Lower leg skin (tissue), 3 donors: ENCODE results near the gene DDX54.

Experiments used
- CTCF ChIP-seq, 3 donors: fragments of 450-650 bp; IDR thresholded peaks; one replicate each; pipeline ENCODE4 v1.5.1; 2016; ENCODE audit warnings: antibody characterized with exemption in 3 of 3, mild to moderate bottlenecking in 3 of 3, moderate library complexity in 2 of 3
- POLR2A ChIP-seq, 2 donors: fragments of 450-650 bp; IDR thresholded peaks; one replicate each; pipeline ENCODE4 v1.6.1; 2016 to 2017; ENCODE audit warnings: antibody characterized with exemption in 2 of 2, mild to moderate bottlenecking in 1 of 2, moderate library complexity in 1 of 2

- TF ChIP-seq CTCF (IDR thresholded peaks at IDR 0.05) (no peak), POLR2A (IDR thresholded peaks at IDR 0.05) (no peak)
These were observed 47.7 kb upstream of the DDX54 start for GRCh38 chr12:113232840-113233585.
